OCI-LY7 (cell line): ENCODE data around the gene DOK1. TPM values are rescaled to one million over a fixed set of nuclear protein-coding genes. Genes with fewer than 3 reads are reported as not detected.

Source experiments
- BruUV-seq: library from RNA; stranded (reverse); fragments of 400-500 nt; replicated peaks from 2 replicates; lab custom pipeline; 2021; lab: Mats Ljungman, UMichigan
- CTCF ChIA-PET: fragments of 300-600 bp; sonication (Branson Sonifier 250); formaldehyde crosslinking; loops from one replicate; lab custom pipeline; 2022; ENCODE audit warnings: antibody characterized with exemption; ENCODE audit not compliant: unreplicated experiment; lab: Charles Lee
- POLR2A ChIA-PET: fragments of 300-600 bp; sonication (Branson Sonifier 250); formaldehyde crosslinking; loops from one replicate; lab custom pipeline; 2022; ENCODE audit warnings: antibody characterized with exemption; lab: Charles Lee
- DNase-seq: peaks from one replicate; pipeline ENCODE4 v3.0.0-alpha.2; 2015; ENCODE audit warnings: low spot score
- H2AFZ ChIP-seq: fragments of 200-600 bp; sonication (generic), shearing (Covaris generic); 2 replicates; pipeline ENCODE4 v1.6.1; 2014; ENCODE audit warnings: mild to moderate bottlenecking, antibody characterized with exemption, low read length, moderate library complexity
- H3K27ac ChIP-seq: fragments of 200-600 bp; sonication (generic); 2 replicates; pipeline ENCODE4 v1.5.1; 2014; ENCODE audit warnings: mixed run types, low read depth, mild to moderate bottlenecking, moderate library complexity, low read length, inconsistent platforms; ENCODE audit not compliant: poor library complexity, severe bottlenecking
- H3K36me3 ChIP-seq: fragments of 200-600 bp; sonication (generic); 2 replicates; pipeline ENCODE4 v1.6.1; 2014; ENCODE audit warnings: mild to moderate bottlenecking, antibody characterized with exemption, low read length, moderate library complexity, mixed read lengths; ENCODE audit not compliant: insufficient read depth
- H3K4me1 ChIP-seq: fragments of 200-600 bp; sonication (generic); 2 replicates; pipeline ENCODE4 v1.5.1; 2014; ENCODE audit warnings: mild to moderate bottlenecking, low read length; ENCODE audit not compliant: insufficient read depth, poor library complexity, severe bottlenecking
- H3K4me2 ChIP-seq: fragments of 200-600 bp; sonication (generic); 2 replicates; pipeline ENCODE4 v1.6.1; 2014; ENCODE audit warnings: mild to moderate bottlenecking, low read length
- H3K4me3 ChIP-seq: fragments of 200-600 bp; sonication (generic); 2 replicates; pipeline ENCODE4 v1.5.1; 2014; ENCODE audit warnings: mild to moderate bottlenecking, low read depth, low read length; ENCODE audit not compliant: poor library complexity, severe bottlenecking
- H3K79me2 ChIP-seq: fragments of 200-600 bp; sonication (generic); 2 replicates; pipeline ENCODE4 v1.6.1; 2016; ENCODE audit warnings: low read depth, mild to moderate bottlenecking, low read length, moderate library complexity, mixed read lengths; ENCODE audit not compliant: insufficient read depth
- H3K9me2 ChIP-seq: fragments of 200-600 bp; sonication (generic); 2 replicates; pipeline ENCODE4 v1.6.1; 2016; ENCODE audit warnings: mild to moderate bottlenecking, low read length, mixed read lengths; ENCODE audit not compliant: insufficient read depth
- H3K9me3 ChIP-seq: fragments of 200-600 bp; sonication (generic); 2 replicates; pipeline ENCODE4 v1.6.1; 2014; ENCODE audit warnings: mild to moderate bottlenecking, mixed run types, low read length, mixed read lengths
- H4K20me1 ChIP-seq: fragments of 200-600 bp; sonication (generic); 2 replicates; pipeline ENCODE4 v1.6.1; 2014; ENCODE audit warnings: mild to moderate bottlenecking, antibody characterized with exemption, low read length, moderate library complexity, mixed read lengths; ENCODE audit not compliant: insufficient read depth
- EZH2phosphoT487 ChIP-seq: fragments of 200-600 bp; sonication (generic); IDR thresholded peaks from 2 replicates; pipeline ENCODE4 v1.6.1; 2018; ENCODE audit warnings: low read depth, borderline replicate concordance, mild to moderate bottlenecking, mixed run types, antibody characterized with exemption, low read length, moderate library complexity, mixed read lengths
- intact Hi-C: fragments of 100-400 bp; cut with micrococcal nuclease; formaldehyde crosslinking; loops from one replicate; pipeline ENCODE4 v1.10.0; 2022; ENCODE audit not compliant: unreplicated experiment
- total RNA-seq, 2 experiments: library from RNA; depleted of rRNA in 1 of 2; stranded (reverse); fragments of >200 nt in 1 of 2; shearing (Covaris generic) in 1 of 2; gene quantifications; 2 replicates each; pipeline ENCODE4 v1.2.3, GENCODE V29; 2014 to 2022
- TF ChIP-seq, protein P1 (sequence below): fragments of 200-600 bp; sonication (generic); conservative IDR thresholded peaks from 2 replicates; pipeline ENCODE4 v1.5.1; 2014; ENCODE audit warnings: mild to moderate bottlenecking, antibody characterized with exemption, low read length, moderate library complexity, mixed read lengths

DOK1 gene
- total RNA-seq, 2 experiments from 2014 or later: 9.5 to 13.4 TPM

DNA sequence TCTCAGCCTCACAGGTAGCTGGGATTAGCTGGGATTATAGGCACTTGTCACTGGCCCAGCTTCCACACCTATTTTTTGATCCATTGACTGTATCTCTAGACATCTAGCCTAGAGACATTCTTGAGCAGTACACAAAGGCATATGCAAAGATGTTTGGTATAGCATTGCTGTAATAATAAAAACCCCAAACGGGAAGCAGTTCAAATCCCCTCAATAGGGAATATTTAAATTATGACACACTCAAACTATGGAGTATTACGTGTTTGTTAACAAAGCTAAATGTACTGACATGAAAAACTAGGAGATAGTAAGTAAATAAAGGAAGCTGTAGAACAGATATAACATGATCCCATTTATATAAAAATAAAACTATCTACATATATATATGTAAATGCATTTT is 27.7 kb downstream of the DOK1 start:
- POLR2A ChIA-PET: interaction anchor here (1.2 kb wide), 1 partner anchor 51 kb away, joined by 6 read pairs; no protein-coding TSS in a partner anchor

DNA sequence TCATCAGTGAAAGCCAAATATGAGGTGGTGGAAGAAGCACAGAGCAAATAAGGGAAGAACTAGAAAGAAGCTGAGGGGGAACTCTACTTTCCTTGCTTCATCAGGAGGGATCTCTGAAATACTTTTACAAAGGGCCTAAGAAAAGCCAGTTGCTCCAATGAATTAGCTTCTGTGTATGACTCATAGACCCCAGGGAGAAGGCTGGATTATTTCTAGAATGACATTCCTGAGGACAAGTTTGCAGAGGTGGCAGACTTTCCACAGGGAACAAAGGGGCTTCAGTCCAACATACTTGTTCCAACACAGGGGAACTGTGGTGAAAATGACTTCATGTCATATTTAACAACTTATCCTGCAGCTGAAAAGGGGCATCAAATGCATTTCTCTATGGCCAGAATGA is 29.0 kb downstream of the DOK1 start:
- H2AFZ ChIP-seq: no peak overlapping the region
- no peaks in the 10 kb centered on the region for H4K20me1 ChIP-seq
- no peak for DNase-seq
- no peaks in the 10 kb centered on the region for H3K9me2 ChIP-seq
- no peak overlapping the region for H3K27ac ChIP-seq
- POLR2A ChIA-PET: interaction anchor here (1.0 to 1.2 kb wide), 4 partner anchors 9 to 17 kb away, joined by 3 to 4 read pairs (median 3); no protein-coding TSS in a partner anchor
- BruUV-seq: no TSS peak
- H3K9me3 ChIP-seq: no peaks in the 10 kb centered on the region
- H3K4me2 ChIP-seq: no peak overlapping the region
- TF ChIP-seq, protein P1, sequence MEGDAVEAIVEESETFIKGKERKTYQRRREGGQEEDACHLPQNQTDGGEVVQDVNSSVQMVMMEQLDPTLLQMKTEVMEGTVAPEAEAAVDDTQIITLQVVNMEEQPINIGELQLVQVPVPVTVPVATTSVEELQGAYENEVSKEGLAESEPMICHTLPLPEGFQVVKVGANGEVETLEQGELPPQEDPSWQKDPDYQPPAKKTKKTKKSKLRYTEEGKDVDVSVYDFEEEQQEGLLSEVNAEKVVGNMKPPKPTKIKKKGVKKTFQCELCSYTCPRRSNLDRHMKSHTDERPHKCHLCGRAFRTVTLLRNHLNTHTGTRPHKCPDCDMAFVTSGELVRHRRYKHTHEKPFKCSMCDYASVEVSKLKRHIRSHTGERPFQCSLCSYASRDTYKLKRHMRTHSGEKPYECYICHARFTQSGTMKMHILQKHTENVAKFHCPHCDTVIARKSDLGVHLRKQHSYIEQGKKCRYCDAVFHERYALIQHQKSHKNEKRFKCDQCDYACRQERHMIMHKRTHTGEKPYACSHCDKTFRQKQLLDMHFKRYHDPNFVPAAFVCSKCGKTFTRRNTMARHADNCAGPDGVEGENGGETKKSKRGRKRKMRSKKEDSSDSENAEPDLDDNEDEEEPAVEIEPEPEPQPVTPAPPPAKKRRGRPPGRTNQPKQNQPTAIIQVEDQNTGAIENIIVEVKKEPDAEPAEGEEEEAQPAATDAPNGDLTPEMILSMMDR: no peak
- no peak for TF ChIP-seq EZH2phosphoT487
- CTCF ChIA-PET: no interaction called here
- no peak overlapping the region for H3K4me3 ChIP-seq
- intact Hi-C loops: no loop called here
- H3K36me3 ChIP-seq: no peaks in the 10 kb centered on the region
- peaks cover 6% of the 10 kb centered on the region for H3K4me1 ChIP-seq
- H3K79me2 ChIP-seq: no peaks in the 10 kb centered on the region

More for the DNA sequence above, 27.7 kb downstream of the DOK1 start:
- CTCF ChIA-PET: no interaction called here
- Histone ChIP-seq H3K9me3 (no peaks in the 10 kb centered on the region), H3K36me3 (no peaks in the 10 kb centered on the region), H3K4me1 (peaks cover 12% of the 10 kb centered on the region), H2AFZ (no peak overlapping the region; the same call in 1 of the 2 replicates), H3K79me2 (no peaks in the 10 kb centered on the region), H3K4me2 (no peak overlapping the region), H3K4me3 (no peak overlapping the region), H3K27ac (no peak overlapping the region), H3K9me2 (no peaks in the 10 kb centered on the region), H4K20me1 (no peaks in the 10 kb centered on the region)
- TF ChIP-seq, protein P1: no peak
- TF ChIP-seq EZH2phosphoT487: no peak
- DNase-seq: no peak
- no TSS peak for BruUV-seq
- intact Hi-C loops: no loop called here

DNA sequence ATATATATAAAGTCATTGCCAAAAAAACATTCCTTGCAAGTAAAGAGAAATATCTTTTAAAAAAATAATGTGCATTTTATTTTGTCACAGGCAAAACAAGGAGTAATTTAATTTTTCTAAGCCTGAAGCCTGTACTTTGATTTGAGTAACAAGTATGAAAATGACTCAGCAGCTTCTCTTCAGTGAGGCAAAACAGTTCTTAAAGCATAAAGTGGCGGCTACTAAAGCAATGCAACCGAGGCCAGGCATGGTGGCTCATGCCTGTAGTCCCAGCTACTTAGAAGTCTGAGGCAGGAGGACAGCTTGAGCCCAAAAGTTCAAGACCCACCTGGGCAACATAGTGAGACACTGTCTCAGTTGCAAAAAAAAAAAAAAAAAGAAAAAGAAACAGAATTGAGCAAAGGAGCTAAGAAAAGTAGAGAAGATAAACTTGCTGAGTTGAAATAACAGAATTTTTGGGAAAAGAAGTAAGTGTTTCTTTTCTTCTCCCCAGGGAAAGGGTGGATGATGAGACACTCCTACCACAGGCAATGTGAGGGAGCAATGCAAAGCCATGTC is 29.6 kb downstream of the DOK1 start:
- no peaks in the 10 kb centered on the region for H4K20me1 ChIP-seq
- no peak overlapping the region for H3K4me3 ChIP-seq
- TF ChIP-seq, protein P1: no peak
- TF ChIP-seq EZH2phosphoT487: no peak
- H3K9me3 ChIP-seq: no peaks in the 10 kb centered on the region
- H3K27ac ChIP-seq: no peak overlapping the region
- H2AFZ ChIP-seq: no peak overlapping the region
- H3K79me2 ChIP-seq: no peaks in the 10 kb centered on the region
- intact Hi-C loops: no loop called here
- no peaks in the 10 kb centered on the region for H3K36me3 ChIP-seq
- POLR2A ChIA-PET: interaction anchor here (1.0 to 1.6 kb wide), 4 partner anchors 8 to 17 kb away, joined by 3 to 4 read pairs (median 4); no protein-coding TSS in a partner anchor
- H3K9me2 ChIP-seq: no peaks in the 10 kb centered on the region
- CTCF ChIA-PET: interaction anchor here (1.1 kb wide), 1 partner anchor 52 kb away, joined by 3 read pairs; no protein-coding TSS in a partner anchor
- no peak overlapping the region for H3K4me2 ChIP-seq
- BruUV-seq: no TSS peak
- no peak for DNase-seq
- H3K4me1 ChIP-seq: peaks cover 6% of the 10 kb centered on the region
